ENCODE results near the gene DTHD1.
A peak's percentile ranks its signal among the peaks of the same experiment; 100 is the strongest.

DTHD1 gene

DNA sequence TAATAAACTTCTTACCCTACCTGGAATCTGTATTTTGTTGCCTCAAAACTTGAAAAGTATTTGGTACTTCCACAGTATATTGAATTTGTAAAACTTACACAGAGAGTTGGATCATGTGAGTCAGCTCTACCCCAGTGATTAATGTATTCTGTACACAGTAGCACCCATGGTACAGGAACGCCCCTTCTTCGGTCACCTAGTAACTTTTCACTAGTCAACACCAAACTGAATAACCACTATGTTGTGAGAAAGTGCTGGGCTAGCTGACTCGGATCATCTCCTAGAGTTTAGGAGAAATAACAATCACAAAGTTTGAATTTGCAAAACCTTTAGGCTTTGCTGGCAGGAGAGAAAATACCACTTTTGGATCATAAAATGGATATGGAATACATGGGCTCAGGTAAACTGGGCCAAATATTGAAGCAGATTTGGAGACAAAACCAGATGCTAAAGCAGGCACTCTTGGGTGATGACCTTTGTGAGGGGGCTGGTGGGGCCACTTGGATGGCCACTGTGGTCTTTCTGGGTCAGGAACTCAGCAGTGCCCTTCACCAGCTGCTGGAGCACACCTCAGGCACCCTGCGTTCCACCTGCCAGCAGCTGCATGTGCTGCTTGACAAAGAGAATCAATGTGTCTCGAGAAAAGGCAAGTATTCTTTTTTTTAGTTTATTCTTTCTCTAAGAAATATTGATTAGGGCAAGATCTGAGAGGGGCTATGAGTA lies at the start of gene DTHD1:
TSS of gene DTHD1 (plus strand) at position 233 of the 723 bp plus-strand sequence. CDS start at position 376, 143 bp downstream.
- FAIRE-seq (peak; percentile 37), DNase-seq (ENCODE audit: low spot score) (no peak)

DNA sequence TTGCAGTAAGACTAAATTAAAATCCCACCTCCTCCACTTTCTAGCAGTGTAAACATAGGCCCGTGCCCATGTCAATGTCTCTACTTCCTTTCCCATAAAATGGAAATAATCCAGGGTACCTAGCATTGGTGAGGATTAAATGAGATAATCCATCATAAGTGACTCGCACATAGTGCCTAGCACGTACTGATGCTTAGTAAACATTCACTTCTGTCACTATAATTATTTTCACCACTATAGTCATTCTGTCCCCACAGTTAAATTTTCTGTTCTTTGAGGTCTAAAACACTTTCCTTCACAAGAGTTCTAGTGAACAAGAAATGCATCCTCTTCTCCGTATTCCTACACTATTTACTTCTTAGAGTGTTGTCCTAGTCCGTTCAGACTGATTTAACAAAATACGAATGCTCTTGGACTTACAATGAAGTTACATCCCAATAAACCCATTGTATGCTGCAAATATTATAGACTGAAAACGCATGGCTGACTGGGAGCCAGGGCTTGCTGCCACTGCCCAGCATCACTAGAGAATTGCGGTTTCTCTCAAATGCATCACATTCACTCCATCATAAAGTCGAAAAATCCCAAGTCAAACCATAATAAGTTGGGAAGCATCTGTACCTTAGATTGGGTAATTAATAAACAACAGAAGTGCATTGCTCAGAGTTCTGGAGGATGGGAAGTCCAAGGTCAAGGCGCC lies 47.7 kb upstream of the DTHD1 start:
- DNase-seq (ENCODE audit: low spot score) (no peak), FAIRE-seq (no peak)

DNA sequence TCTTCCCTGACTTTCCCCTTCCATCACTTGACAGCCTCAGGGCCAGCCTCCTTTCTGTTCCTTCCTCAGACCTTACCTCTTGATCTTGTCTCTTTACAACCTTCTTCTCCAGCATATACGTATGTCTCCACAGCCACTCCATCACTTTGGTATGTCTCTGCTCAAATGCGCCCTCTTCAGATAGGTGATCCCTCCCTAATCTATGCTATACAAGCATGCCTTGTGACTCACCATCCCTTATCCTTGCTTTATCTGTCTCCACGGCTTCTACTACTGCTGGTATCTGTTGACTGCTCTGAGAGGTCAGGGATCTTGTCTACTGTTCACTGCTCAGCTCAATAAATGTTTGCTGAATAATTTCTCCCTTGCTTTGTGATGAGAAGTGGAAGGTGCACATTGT lies 46.1 kb upstream of the DTHD1 start:
- no peak for DNase-seq (ENCODE audit: low spot score)
- peak; percentile 71 for FAIRE-seq

GRCh38 chr4:36236159-36236558 lies 45.3 kb upstream of the DTHD1 start:
- FAIRE-seq (no peak), DNase-seq (ENCODE audit: low spot score) (no peak)

DNA sequence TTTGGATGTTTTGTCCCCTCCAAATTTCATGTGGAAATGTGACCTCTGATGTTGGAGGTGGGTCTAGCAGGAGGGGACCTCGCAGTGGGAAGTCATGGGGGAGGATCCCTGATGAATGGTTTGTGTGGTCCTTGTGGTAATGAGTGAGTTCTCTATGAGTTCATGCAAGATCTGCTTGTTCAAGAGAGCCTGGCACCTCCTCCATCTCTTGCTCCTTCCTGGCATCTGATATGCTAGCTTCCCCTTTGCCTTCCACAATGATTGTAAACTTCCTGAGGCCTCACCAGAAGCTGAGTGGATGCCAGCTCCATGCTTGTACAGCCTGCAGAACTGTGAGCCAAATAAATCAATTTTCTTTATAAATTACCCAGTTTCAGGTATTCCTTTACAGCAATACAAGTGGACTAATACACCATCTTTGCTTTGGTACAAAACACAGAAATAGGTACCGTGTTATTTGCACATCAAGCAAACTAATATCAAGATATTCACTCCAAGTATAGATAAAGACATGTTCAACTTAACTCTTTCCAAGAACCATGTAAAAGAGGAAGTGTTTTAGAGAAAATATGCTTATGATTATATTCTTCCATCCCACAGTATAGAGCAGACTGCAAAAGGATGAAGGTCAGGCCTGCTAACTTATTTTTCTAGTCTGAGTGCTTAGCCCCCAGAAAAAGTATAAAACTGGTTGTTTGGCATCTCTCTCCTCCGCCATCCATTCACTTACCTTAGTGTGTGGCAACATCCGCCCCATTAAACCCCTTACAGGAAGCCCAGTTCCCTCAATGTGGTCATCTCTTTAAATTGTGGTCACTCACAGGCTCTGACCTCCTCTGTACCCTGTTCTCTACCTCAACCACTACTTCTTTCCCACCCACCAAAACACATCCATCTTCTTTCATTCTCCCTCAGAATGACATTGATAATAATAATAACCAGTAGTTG lies 43.8 kb upstream of the DTHD1 start:
- DNase-seq (ENCODE audit: low spot score) (no peak), FAIRE-seq (no peak)

GRCh38 chr4:36241771-36242170 lies 39.6 kb upstream of the DTHD1 start:
- FAIRE-seq (no peak), DNase-seq (ENCODE audit: low spot score) (no peak)

- DNase-seq (ENCODE audit: low spot score) = no peak
- FAIRE-seq = no peak
Observed at GRCh38 chr4:36242629-36243354, 38.6 kb upstream of the DTHD1 start.

GRCh38 chr4:36243355-36244256 lies 37.8 kb upstream of the DTHD1 start:
- FAIRE-seq (no peak), DNase-seq (ENCODE audit: low spot score) (peak; percentile 62)

GRCh38 chr4:36244257-36245082 lies 36.9 kb upstream of the DTHD1 start, which contains the start of gene ARAP2:
Gene ARAP2 (minus strand): TSS chr4:36244514. CDS start chr4:36229486, 15,028 bp downstream.
- DNase-seq (ENCODE audit: low spot score) (peak; percentile 90), FAIRE-seq (peak; percentile 96)

GRCh38 chr4:36249610-36250009 lies 31.8 kb upstream of the DTHD1 start:
- DNase-seq (ENCODE audit: low spot score) = no peak
- no peak for FAIRE-seq

DNA sequence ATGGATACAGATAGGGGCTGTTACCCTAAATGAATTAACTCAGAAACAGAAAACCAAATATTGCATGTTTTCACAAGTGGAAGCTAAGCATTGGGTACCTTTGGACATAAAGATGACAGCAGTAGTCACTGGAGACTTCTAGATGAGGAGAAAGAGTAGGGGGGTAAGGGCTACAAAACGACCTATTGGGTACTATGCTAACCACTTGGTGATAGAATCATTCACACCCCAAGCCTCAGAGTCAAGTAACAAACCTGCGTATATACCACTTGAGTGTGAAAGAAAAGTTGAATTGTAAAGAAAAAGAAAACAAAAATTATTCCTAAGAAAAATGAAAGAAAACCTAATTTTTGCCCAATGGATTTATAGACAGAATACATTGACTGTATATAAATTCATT lies 29.4 kb upstream of the DTHD1 start:
- no peak for DNase-seq (ENCODE audit: low spot score)
- no peak for FAIRE-seq

DNA sequence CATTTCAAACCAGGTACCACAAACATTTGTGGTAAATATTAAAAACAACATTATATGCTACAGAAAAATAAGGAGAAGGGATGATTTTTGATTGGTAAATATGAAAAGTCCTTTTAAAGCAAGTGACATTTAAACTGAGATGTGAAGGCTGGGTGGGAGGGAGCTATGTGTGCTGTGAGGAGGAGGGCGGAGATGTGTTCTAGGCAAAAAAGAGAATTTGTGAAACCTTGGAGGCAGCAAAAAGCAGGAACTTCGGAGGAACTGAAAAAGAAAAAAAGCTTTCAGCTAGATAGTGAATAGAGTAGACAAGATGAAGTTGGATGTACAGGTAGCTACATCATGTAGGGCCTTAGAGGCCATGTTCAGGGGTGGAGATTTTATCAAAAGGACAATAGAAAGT lies 27.0 kb upstream of the DTHD1 start:
- FAIRE-seq (no peak), DNase-seq (ENCODE audit: low spot score) (no peak)

DNA sequence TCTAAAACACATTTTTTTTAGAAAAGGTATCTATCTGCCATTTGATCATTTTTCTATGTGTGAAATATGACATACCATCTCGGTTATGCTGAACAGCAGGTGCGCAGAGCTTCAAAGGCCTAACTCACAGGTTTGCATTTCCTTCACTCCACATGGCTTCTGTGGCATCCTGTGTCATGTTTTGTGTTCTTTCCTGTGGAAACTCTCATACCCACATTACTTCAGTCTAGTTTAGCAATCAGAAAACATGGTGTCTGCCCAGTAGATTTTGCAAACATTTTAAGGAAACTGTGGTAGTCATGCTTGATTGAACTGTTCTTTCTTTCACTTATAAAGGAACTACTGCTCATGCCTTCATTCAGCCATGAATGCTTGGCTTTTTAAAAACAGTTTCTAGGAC lies 25.8 kb upstream of the DTHD1 start:
- DNase-seq (ENCODE audit: low spot score) = no peak
- FAIRE-seq = no peak

- no peak for DNase-seq (ENCODE audit: low spot score)
- no peak for FAIRE-seq
Observed at GRCh38 chr4:36256398-36256891, 25.0 kb upstream of the DTHD1 start.

GRCh38 chr4:36260731-36261130 lies 20.7 kb upstream of the DTHD1 start:
- DNase-seq (ENCODE audit: low spot score) (no peak), FAIRE-seq (no peak)

DNA sequence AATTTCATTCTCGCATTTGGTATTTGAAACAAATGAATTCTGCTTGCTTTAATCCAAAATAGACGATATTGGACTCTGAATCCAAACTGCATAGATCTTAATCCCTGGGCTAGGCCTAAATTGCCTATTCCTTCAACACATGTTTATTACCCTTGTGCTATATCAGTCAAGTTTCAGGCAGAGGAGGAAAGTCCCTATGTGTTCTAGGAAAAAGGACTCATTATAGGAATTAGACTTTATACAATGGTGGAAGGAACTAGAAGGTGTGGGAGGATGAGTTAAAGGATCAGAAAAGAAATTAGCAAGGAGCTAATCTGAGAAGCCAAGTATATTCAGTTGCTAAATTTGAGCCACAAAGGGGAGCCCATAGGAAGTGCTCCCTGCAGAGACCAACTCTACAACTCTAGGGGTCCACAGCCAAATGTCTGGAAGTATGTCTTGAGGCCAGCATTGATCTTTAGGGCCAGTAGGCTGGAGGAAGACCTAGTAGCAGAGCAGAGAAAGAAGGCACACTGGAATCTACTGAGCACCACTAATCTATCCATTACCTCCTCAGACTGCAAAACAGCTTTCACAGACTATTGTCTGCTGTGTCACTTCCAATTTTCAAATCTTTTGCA lies 17.1 kb upstream of the DTHD1 start:
- DNase-seq (ENCODE audit: low spot score) (no peak), FAIRE-seq (no peak)

- FAIRE-seq = no peak
- DNase-seq (ENCODE audit: low spot score) = no peak
Observed at GRCh38 chr4:36267486-36268268, 13.7 kb upstream of the DTHD1 start.

DNA sequence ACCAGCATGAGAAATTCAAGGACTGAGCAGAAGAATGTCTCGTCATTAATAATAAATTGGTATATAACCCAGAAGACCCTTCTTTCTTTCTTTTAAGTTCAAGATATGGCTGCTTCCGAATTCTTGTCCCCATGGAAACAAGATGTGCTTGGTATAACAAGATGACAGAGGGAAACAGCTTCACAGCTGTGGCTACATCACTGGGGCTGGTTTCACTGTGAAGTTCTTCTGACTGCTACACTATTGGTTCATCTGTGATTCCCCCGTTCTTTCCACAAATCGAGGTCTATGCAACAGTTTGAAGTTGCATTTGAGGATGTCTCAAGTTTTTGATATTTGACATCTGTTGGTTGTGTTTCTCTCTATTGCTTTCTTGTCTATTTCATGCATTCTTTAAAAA lies 12.3 kb upstream of the DTHD1 start:
- DNase-seq (ENCODE audit: low spot score) = no peak
- no peak for FAIRE-seq
